NCI-H1105 treated with DMSO at 0.1 percent for 48 hours (cell line): Measurements from ENCODE around the gene EIF2D.
"Not testable (repeated sequence)": the region's sequence is repeated elsewhere in the genome, so short reads cannot be mapped to it uniquely, and the experiment has no call there.

Experiments
- DNase-seq: peaks from one replicate; lab custom pipeline; 2025; lab: John Stamatoyannopoulos, UW

The EIF2D gene

DNA sequence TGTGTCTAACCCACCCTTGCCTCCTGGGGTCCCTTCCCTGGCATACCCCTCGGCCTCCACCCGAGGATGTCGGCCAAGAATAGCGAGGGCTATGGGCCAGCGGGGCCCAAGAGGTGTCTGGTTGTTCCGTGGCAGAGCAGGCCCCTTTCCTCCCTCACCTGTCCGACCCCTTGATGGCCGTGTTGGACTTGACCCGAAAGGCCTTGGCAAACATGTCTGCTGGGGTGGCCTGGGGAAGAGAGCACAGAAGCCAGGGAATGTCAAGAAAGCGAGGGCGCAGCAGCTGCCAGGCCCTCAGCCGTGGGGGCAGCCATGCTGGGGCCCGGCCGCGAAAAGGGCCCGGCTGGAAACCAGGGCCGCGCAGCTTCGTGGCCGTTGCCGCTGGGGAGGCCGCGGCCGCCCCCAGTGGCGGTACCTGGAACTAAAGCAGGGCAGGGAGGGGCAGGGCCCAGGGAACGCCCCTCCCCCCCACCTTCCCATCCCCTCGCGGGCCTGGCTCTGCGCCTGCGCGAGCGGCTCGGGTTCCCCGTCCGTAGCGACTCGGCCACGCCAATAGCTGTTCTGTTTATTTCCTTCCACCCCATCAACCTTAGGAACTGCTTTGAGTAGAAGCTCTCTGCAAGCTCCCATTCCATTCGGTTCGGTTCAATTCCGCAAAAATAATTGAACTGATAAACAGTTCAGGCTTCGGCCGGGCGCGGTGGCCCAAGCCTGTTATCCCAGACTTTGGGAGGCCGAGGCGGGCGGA is at the start of gene EIF2D:
TSS of gene EIF2D (minus strand) at position 337 of the 748 bp plus-strand sequence. CDS start at position 214, 123 bp downstream.
- DNase-seq, result peak; percentile 91

- no peak for DNase-seq
Observed at GRCh38 chr1:206661161-206661820, 49.0 kb upstream of the EIF2D start.

- no peak for DNase-seq
Observed at GRCh38 chr1:206660136-206660535, 47.9 kb upstream of the EIF2D start.

DNA sequence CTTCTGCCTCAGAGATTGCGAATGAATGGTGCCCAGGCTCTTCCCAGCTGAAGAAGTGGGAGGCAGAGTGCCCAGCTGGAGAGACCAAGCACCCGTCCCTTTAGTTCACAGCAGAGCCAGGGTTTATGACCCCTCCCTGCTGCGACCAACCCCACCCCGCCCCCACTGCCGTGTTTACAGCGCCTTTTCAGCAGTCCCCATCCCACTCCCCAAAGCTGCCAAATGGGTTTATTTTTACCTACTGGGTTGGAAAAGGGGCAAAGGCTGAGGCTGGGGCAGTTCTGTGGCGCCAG is 46.7 kb upstream of the EIF2D start:
- DNase-seq, result no peak

DNA sequence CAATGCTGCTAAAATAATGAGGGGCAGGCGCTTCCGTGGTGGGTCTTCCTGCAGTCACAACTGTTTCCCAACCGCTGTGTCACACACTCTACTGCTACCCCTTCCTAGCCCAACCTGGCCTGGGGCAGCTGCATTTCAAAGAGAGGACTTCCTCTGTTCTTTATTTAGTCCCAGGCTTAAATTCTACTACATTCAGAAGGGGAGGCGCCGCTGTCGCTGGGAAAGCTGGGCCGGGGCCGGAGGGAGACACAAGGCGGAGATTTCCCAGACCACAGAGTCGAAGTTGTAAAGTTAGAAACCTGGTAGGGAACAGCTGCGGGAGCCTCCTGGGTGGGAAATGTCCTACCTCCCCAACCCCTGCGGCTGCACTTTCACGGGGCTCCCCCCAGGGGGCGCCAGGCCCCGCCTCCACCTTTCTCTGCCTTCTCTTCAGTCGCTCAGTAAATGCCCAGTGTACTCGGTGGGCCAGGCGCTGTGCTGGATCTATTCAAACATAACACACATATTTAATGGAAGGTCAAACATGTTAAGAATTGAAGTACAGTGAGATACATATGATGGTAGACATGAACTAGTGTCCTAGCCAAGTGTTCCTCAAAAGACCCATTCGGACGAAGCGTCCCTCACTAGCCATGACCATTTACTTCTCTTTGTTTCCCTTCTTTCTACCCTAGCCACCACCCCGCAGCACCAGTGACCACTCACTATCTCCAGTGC is 46.2 kb upstream of the EIF2D start:
- no peak for DNase-seq

GRCh38 chr1:206657751-206658150 is 45.5 kb upstream of the EIF2D start:
- DNase-seq, result no peak

DNA sequence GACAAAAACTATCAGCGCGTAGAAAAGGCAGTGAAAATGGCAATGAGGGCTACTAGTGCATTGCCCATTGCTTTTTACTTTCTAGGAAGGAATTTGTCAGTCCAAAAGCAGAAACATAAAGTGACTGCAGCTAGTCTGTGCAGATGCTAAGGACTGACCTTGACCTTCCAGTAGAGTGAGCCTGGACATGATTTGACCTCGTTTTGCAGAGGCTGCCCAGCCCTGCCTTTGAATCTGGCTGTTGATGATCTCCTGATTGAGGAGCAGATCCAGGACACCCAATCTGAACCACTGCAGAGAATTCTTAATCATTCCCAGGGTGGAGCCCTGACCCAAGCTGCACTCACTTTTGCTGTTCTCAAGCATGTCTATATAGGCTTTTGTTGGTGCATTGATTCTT is 44.7 kb upstream of the EIF2D start:
- DNase-seq, result no peak

GRCh38 chr1:206655471-206655882 is 43.2 kb upstream of the EIF2D start:
- peak; percentile 79 for DNase-seq

GRCh38 chr1:206654828-206655227 is 42.6 kb upstream of the EIF2D start:
- DNase-seq, result no peak

DNA sequence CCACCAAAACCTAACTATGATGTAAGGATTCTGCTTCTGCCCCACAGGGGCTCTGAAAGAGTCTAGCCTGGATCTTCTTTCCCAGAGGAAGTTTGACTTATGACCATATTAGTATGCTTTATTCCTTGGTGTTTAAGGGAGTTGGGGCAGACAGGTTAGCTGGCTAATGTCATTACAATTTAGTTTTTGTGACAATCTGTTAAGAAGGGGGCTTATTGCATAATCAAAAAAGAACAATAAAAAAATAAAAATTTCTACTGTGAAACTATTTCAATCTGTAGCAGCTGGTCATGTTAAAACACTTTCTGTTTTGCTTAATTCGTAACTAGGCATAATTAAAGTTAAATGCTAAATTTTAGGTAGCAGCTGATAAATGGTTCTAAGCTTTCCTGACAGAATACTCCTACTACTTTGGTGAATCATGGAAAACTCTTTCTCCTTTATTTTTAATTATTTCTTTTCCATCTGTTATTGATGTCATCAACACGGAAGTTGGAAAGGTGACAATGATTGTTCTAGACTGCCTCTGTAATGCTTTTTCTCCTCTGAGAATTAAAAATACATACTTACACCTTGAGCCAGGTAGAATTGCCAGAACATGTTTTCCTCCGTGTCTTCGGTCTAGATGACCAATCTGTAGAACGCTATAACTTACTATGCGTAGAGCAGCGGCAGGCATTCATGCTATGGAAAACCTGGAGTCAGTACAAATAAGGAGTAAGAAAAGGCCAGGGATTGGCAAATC is 41.6 kb upstream of the EIF2D start:
- no peak for DNase-seq

GRCh38 chr1:206651958-206652890 is 40.0 kb upstream of the EIF2D start:
- no peak for DNase-seq

- no peak for DNase-seq
Observed at GRCh38 chr1:206651014-206651413, 38.7 kb upstream of the EIF2D start.

DNA sequence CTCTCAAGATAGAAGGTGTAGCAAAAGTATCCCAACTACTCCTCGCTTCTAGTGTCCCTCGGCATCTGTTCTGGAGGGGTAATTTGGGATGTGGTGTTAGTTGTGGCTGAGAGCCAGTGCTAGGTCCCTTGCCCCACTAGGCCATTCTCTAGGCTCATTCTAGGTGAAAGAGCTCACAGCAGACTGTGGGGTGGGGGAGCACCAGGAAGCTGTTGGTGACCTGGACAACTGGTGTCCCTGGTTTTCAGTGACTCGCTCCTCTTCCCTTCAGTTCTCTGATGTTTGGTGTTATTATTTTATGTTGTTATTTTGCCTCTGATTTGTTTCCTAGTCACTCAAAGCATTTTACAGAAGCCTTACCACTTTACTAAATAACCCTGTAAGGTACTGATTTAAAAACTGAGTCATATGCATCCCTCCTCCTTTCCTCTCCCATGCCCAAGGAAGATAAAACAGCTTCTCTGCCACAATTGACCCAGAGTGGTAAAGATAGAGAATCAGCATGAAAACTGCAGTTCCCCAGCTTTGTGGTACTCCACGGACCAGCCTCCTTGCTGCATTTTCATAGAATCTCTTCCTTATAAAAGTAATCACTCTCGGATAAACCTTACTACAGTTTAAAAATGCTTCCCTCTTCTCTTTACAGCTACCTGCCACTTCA is 37.1 kb upstream of the EIF2D start:
- no peak for DNase-seq

DNA sequence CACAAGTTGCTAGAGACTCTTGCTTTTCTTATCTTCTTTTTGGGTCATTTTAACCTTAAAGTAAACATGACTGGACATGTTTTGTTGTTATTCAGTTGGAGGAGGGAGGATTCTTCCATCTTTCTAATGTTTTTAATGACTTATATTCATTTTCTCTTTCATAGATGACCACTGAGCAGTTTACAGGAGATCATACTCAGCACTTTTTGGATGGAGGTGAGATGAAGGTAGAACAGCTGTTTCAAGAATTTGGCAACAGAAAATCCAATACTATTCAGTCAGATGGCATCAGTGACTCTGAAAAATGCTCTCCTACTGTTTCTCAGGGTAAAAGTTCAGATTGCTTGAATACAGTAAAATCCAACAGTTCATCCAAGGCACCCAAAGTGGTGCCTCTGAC is 35.0 kb upstream of the EIF2D start:
- DNase-seq, result no peak

- DNase-seq, result no peak
Observed at GRCh38 chr1:206646504-206646903, 34.2 kb upstream of the EIF2D start.

GRCh38 chr1:206643118-206643698 is 30.9 kb upstream of the EIF2D start:
- DNase-seq, result no peak

- DNase-seq, result not testable (repeated sequence)
Observed at GRCh38 chr1:206642074-206642473, 29.8 kb upstream of the EIF2D start.

DNA sequence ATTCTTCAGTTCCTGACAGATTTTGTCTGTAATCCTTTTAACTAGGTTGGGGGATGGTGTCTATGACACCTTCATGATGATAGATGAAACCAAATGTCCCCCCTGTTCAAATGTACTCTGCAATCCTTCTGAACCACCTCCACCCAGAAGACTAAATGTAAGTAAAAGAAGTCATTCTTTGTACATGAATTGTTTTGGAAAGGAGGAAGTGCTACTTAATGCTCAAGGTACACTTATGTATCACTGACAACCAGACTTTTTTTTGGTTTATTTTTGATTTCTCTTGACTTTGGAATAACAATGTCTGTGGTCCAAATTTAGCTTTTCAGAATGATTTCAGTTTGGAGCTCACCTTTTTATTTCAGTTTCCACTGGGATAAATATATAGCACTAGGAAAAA is 25.3 kb upstream of the EIF2D start:
- no peak for DNase-seq

DNA sequence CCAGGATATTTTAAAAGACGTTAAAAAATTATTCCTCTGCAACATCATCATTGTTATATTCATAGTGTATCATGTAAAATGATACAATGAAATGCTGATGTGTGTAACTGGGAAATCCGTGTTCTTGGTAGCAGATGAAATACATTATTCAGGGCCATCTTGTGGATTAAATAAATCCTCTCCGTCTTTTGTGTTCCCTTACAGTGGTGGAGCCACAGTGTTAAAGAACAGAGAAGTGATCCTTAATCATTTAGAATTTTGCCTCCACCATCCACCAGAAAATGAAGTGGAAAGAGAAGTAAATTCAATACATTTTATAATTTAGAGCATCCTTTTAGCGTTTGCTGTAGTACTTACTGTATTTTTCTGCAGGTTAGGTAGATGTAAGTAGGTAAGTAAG is 24.4 kb upstream of the EIF2D start:
- DNase-seq, result no peak

DNA sequence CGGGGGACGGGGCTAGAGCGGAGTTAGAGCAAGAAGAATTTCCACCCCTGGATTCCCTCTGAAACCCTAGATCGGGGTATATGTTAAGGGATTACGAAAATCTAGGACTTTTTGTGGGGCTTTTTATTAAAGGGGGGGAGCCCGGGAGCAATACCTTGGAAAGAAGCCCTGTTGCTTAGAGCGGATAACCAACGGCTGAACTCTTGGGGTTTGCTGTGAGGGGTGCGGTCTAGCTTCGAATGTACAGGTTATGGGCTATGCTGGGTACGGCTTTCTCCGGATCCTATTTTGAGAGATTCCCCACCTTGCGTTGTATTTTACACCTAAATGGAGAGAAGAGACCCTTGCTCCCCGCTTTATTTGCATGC is 23.7 kb upstream of the EIF2D start:
- DNase-seq, result peak; percentile 46
